DOHH2 (cell line): Measurements from ENCODE around the gene SLIT1.

Experiments
- H3F3A ChIP-seq: fragments of 200-600 bp; sonication (generic), shearing (Covaris generic); 2 replicates; pipeline ENCODE4 v1.6.0; 2016; ENCODE audit warnings: antibody characterized with exemption, mild to moderate bottlenecking; ENCODE audit not compliant: control insufficient read depth, insufficient read depth
- H3K27ac ChIP-seq: fragments of 200-600 bp; sonication (generic); 2 replicates; pipeline ENCODE4 v1.5.1; 2014; ENCODE audit warnings: low read depth, mild to moderate bottlenecking, low read length, moderate library complexity
- H3K27me3 ChIP-seq: fragments of 200-600 bp; sonication (generic); 2 replicates; pipeline ENCODE4 v1.6.1; 2014; ENCODE audit warnings: mild to moderate bottlenecking, low read length, mixed read lengths; ENCODE audit not compliant: control insufficient read depth
- H3K36me3 ChIP-seq: fragments of 200-600 bp; sonication (generic); 2 replicates; pipeline ENCODE4 v1.6.1; 2014; ENCODE audit warnings: mild to moderate bottlenecking, low read length, moderate library complexity, mixed read lengths; ENCODE audit not compliant: control insufficient read depth
- H3K4me1 ChIP-seq: fragments of 200-600 bp; sonication (generic); 2 replicates; pipeline ENCODE4 v1.6.1; 2014; ENCODE audit warnings: mild to moderate bottlenecking, low read length, mixed read lengths; ENCODE audit not compliant: control insufficient read depth
- H3K4me2 ChIP-seq: fragments of 200-600 bp; sonication (generic); 2 replicates; pipeline ENCODE4 v1.6.0; 2014; ENCODE audit warnings: mild to moderate bottlenecking, low read length, moderate library complexity
- H3K4me3 ChIP-seq: fragments of 200-600 bp; sonication (generic); 2 replicates; pipeline ENCODE4 v1.5.1; 2014; ENCODE audit warnings: mild to moderate bottlenecking, low read length, mixed read lengths
- H3K79me2 ChIP-seq: fragments of 200-600 bp; sonication (generic); 2 replicates; pipeline ENCODE4 v1.6.1; 2014; ENCODE audit warnings: mild to moderate bottlenecking, low read length, mixed read lengths; ENCODE audit not compliant: control insufficient read depth
- H3K9me2 ChIP-seq: fragments of 200-600 bp; sonication (generic); replicated peaks from 2 replicates; pipeline ENCODE4 v1.6.1; 2014; ENCODE audit warnings: mild to moderate bottlenecking, low read length, mixed read lengths; ENCODE audit not compliant: control insufficient read depth
- H3K9me3 ChIP-seq: fragments of 200-600 bp; sonication (generic); 2 replicates; pipeline ENCODE4 v1.6.1; 2014; ENCODE audit warnings: antibody characterized with exemption, low read length, mixed read lengths; ENCODE audit not compliant: control insufficient read depth, insufficient read depth
- H4K20me1 ChIP-seq: fragments of 200-600 bp; sonication (generic); 2 replicates; pipeline ENCODE4 v1.6.0; 2014; ENCODE audit warnings: low read depth, mild to moderate bottlenecking, antibody characterized with exemption, low read length, moderate library complexity; ENCODE audit not compliant: control insufficient read depth, insufficient read depth
- CTCF ChIP-seq: fragments of 200-600 bp; sonication (generic); IDR thresholded peaks from one replicate; pipeline ENCODE4 v1.5.1; 2014; ENCODE audit warnings: antibody characterized with exemption, mild to moderate bottlenecking, low read depth, low read length; ENCODE audit not compliant: poor library complexity, severe bottlenecking
- EZH2phosphoT487 ChIP-seq: fragments of 200-600 bp; sonication (generic); IDR thresholded peaks from 2 replicates; pipeline ENCODE4 v1.6.1; 2017; ENCODE audit warnings: borderline replicate concordance, mild to moderate bottlenecking, antibody characterized with exemption, low read length, moderate library complexity, mixed read lengths

SLIT1 gene

GRCh38 chr10:97005349-97005748 is 180.4 kb downstream of the SLIT1 start:
- H3K36me3 ChIP-seq, result no peaks in the 10 kb centered on the region
- no peaks in the 10 kb centered on the region for H3K27me3 ChIP-seq
- no peaks in the 10 kb centered on the region for H3K4me1 ChIP-seq
- H3K4me3 ChIP-seq, result no peak overlapping the region
- H3F3A ChIP-seq, result no peaks in the 10 kb centered on the region
- no peaks in the 10 kb centered on the region for H3K9me2 ChIP-seq
- H3K27ac ChIP-seq, result no peak overlapping the region
- TF ChIP-seq CTCF, result no peak
- H4K20me1 ChIP-seq, result no peaks in the 10 kb centered on the region
- H3K9me3 ChIP-seq, result peaks cover 12% of the 10 kb centered on the region
- H3K4me2 ChIP-seq, result no peak overlapping the region
- no peaks in the 10 kb centered on the region for H3K79me2 ChIP-seq

GRCh38 chr10:97004591-97004990 is 181.2 kb downstream of the SLIT1 start:
- Histone ChIP-seq H3K27me3 (no peaks in the 10 kb centered on the region), H3K4me2 (no peak overlapping the region), H3K9me3 (peaks cover 12% of the 10 kb centered on the region), H3K36me3 (no peaks in the 10 kb centered on the region), H4K20me1 (no peaks in the 10 kb centered on the region), H3K79me2 (no peaks in the 10 kb centered on the region), H3K4me3 (no peak overlapping the region), H3K9me2 (no peaks in the 10 kb centered on the region), H3K4me1 (no peaks in the 10 kb centered on the region), H3K27ac (no peak overlapping the region), H3F3A (no peaks in the 10 kb centered on the region)
- TF ChIP-seq CTCF (no peak), EZH2phosphoT487 (no peak)

GRCh38 chr10:97003804-97004201 is 182.0 kb downstream of the SLIT1 start:
- TF ChIP-seq CTCF (no peak), EZH2phosphoT487 (no peak)
- no peak overlapping the region for H3K4me3 ChIP-seq
- H3F3A ChIP-seq, result no peaks in the 10 kb centered on the region
- no peaks in the 10 kb centered on the region for H3K79me2 ChIP-seq
- no peaks in the 10 kb centered on the region for H3K27me3 ChIP-seq
- H3K4me1 ChIP-seq, result no peaks in the 10 kb centered on the region
- H3K4me2 ChIP-seq, result no peak overlapping the region
- H3K9me3 ChIP-seq, result peaks cover 12% of the 10 kb centered on the region
- no peaks in the 10 kb centered on the region for H3K36me3 ChIP-seq
- H3K27ac ChIP-seq, result no peak overlapping the region
- H4K20me1 ChIP-seq, result no peaks in the 10 kb centered on the region
- H3K9me2 ChIP-seq, result no peaks in the 10 kb centered on the region
